Fibroblast of upper back skin (primary cell): Measurements from ENCODE around the gene LINS1.
A peak's percentile ranks its signal among the peaks of the same experiment; 100 is the strongest.
"Not testable (repeated sequence)": the region's sequence is repeated elsewhere in the genome, so short reads cannot be mapped to it uniquely, and the experiment has no call there.

Source experiments
- DNase-seq: peaks from one replicate; pipeline ENCODE4 v3.0.0-alpha.2; 2013

The LINS1 gene

DNA sequence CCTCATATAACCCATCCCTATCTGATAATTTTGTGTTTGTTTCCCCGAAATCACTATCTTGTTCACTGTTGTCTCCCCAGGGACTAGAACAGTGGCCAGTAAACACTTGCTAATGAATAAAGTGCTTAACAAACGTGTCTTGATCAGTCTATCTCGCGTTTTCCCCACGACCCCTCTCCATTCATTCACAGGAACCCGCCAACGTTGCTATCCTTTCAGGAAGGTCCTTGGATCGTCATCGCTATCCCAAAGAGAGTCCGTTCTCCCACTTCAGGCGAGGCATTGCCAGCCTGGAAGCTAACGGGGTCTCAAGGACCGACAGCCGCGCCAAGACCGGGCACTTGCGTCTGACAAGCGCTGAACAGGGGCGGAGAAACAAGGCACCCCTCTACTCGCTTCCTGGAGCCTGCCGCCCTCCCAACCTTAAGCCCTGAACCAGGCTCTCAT is 344 bp downstream of the LINS1 start:
- no peak for DNase-seq

DNA sequence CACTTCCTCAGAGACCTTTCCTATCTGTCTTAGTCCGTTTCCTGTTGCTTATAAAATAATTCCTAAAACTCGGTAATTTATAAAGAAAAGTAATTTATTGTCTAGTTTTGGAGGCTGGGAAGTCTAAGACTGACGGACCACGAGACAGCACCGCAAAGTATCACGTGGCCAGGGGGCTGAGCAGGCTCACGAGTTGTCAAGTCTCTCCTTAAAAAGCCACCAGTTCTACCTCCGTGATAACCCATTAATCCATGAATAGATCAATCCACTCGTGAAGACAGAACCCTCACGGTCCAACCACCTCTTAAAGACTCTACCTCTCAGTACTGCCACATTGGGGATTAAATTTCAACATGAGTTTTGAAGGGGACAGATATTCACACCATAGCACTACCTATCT is 821 bp downstream of the LINS1 start:
- DNase-seq, result no peak

DNA sequence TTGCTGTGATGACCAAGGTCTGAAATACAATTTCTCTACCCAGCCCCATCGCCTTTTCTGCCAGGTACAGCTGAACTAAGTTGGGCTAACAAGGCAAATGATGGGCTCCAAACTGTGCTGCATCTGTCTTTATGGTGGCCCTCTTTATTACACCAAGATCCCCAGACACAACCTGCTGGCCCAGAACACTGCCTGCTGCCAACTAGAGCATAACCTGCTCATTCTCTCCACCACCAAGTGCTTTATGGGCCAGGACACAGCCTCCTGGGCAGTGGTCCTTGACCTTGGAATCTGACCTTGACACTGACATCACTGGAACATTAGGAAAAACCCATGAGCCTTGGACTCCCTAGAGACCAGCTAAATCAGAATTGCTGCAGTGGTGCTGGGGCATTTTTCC is 3.3 kb downstream of the LINS1 start:
- DNase-seq, result no peak

DNA sequence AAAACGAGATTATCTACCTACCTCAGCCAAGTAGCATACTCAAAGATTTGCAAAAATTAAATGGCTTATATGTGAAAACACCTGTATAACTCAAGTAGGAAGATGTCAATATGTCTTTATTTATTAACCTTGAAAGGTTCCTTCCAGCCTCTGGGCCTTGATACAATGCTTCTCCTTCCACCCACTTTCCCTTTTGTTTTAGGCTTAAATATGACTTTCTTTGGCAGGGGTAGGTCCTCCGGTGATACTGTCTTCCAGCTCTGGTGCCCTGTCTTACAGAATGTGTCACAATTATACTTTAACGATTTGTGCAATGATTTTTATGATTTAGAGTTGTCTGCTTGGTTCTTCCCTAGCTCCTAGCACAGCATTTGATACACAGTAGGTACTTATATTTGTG is 4.1 kb downstream of the LINS1 start:
- no peak for DNase-seq

DNA sequence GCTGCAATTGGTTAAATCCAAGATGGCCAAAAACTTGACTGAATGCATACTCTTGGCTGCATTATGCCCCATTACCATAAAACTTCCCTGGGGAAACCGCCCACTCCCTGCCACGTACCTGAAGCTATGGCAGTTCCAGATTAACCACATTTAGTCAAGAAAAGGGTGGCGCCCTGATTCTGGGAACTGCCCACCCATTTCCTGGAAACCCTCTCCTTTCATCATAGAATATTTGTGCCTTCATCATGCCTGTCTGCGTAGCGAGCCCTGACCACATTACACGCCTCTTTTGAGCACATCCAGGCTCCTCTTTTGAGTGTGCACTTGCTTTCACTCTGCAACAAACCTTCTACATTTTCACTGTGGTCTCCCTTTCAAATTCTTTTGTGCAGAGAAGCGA is 5.2 kb downstream of the LINS1 start:
- DNase-seq, result no peak

DNA sequence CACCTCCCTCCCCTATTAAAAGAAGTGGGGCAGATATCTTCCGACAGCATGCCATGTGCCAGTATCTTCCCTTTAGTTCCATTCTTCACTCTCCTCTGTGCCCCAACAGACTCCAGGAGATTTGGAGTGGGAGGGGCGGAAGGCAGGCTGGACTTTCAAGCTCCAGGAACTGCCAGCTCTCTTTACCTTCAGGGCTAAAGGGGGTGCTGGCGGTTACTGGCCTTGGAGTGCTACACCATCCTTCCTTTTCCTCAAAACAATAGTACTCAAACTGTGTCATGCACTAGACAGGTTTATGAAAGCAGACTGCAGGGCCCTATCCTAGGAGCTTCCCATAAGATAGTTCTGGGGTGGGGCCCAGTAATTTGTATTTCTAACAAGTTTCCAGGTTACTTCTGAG is 6.0 kb downstream of the LINS1 start:
- DNase-seq, result no peak

DNA sequence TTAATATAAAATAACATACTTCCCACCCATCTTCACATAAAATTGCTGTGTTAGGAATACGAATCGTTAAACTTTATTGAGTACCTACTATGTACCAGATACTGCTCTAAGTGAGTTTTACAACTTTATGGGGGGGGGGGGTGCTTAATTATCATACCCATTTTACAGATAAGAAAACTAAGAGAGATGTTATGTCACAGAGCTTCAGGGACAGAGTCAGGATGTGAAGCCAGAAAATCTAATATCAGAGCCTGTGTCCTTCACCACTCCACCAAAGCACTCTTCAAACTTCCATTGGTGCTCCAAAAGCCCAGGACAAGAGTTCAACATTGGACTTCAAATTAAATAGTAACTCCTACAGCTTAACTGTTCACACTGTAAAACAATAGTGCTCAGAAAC is 8.6 kb downstream of the LINS1 start:
- DNase-seq, result no peak

DNA sequence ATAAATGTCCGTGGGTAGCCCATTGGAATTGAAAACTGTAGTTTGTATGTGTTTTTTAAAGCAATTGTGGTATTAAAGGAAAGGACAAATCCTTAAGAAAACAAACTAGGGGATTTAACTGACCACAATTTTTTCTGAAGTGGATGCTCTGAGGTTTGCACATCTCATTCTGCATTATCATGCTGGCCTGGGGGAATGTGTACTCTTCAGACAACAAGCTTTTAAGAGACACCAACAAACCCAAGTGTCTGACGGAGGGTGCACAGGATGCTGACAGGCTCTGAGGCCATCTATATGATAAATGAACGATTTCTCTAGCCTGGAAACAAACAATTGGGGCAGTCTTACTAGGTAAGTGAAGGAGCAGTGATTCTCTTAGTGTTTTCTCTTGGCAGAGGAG is 9.1 kb downstream of the LINS1 start:
- DNase-seq, result no peak

DNA sequence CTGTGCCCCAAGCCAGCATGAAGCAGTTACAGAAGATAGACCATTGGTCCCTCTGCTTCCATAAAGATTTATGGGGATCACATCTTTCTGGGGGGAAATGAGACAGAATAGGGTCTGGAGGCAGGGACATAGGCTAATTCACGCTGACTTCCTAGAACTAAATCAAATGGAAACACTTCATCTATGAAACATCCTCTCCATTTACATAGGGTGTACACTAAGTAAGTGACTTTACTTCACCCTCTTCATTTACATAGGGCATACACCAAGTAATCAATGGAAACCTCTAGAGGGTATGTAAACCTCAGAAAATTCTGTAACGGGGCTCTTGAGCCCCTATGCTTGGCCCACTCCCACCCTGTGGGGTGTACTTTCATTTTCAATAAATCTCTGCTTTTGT is 10.1 kb downstream of the LINS1 start:
- DNase-seq, result no peak

DNA sequence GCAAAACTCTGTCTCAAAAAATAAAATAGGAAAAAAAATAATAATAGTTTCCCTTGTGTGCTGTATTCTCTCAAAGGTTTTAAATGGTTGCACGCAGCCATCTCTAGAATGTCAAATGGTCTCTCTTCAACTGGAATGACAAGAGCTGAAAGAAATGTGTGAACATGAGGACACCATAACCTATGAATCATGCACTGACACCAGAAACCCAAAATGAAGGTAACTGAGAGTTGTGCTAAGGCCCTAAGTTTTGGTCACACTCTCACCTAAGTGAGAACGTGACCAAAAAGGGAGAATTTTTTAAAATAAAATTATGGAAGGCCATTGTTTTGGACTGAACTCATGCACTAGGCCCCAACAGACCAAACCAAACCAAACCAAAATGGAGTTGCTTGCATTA is 10.8 kb downstream of the LINS1 start:
- DNase-seq, result not testable (repeated sequence)

DNA sequence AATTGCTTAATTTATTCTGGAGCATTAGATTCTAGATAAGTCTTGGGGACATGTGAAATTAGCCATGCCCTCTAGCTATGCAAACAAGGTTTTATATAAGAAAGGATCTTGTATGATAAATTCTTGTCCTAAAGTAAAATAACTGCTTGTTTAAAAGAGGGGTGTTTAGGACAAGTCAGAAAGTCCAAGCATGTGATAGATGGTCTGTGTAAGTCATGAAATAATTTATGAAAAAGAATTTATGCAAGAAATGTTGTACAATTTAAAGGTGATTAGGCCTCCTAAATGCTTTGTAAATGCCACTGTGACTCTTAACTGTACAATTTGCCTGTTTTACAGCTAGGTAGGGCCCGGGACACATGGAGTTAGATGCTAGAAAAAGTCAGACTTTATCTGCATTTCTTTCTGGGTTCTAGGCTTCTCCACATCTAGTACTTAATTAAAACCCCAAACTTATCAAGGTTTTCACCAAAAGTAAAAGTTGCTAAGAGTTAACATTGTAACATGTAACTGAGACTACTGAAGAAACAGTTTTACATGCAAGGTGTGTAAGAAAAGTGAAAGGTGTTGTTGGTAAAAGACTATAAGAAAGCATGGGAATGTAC is 13.2 kb downstream of the LINS1 start:
- no peak for DNase-seq

DNA sequence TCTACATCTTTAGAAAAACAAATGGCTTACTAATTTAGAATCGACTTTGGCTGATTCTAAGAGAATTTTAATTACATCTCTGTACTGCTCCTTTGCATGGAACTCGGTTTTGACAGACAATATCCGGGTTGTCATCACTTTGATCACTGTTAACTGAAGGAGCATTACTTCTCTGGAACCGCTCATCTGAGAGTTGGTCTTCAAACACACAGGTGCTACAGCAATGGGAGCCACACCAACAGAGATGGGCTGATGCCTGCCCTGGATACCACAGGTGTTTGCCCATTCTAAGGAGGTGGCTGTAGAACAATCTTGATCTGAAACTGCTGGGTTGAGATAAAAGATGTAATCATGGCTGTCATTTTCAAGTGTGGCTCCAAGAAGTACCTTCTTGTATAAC is 21.6 kb downstream of the LINS1 start:
- DNase-seq, result no peak

DNA sequence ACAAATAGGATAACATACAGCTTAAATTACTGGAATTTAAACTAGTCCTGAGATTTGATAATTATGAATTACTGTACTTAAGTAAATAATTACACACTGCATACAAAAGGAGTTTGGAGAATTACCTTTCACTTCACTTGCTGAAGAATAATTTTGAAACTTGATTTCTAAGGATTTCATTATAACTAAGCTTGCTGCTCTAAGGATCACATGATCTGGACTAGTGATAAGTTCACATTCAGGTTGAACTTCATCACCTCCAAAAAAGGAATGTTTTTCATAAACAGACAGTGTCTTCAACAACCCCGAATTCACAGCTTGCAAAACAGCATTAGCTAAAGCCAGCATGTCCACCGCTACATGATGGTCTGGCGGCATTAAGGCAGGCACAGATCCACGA is 28.5 kb downstream of the LINS1 start:
- DNase-seq, result no peak

DNA sequence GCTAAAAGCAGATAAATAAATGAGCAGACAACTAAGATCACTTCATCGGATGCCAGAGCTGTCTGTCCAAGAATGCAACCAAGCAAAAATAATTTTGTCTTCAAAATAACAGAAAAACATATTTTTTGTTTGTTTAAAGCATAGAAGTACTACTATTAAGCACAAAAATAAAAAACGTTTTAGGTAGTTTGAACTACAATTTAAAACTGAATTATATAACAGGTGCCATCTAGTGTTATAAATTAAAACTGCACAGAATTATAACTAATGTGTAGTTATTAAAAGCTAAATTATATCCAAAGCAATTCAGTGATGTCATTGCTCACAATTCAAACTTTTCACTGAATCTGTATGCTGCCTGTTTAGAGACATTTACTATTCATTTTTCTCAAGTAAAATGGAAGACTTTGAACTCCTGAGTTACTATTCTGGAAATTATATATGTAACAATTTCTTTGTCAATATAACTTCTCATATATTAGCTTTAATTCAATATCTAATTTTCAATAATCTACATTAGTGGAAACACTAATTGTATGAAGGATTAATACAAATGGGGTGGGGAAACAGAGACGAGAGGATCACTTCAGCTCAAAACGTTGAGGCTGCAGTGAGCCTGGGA is 29.5 kb downstream of the LINS1 start:
- peak; percentile 8 for DNase-seq

DNA sequence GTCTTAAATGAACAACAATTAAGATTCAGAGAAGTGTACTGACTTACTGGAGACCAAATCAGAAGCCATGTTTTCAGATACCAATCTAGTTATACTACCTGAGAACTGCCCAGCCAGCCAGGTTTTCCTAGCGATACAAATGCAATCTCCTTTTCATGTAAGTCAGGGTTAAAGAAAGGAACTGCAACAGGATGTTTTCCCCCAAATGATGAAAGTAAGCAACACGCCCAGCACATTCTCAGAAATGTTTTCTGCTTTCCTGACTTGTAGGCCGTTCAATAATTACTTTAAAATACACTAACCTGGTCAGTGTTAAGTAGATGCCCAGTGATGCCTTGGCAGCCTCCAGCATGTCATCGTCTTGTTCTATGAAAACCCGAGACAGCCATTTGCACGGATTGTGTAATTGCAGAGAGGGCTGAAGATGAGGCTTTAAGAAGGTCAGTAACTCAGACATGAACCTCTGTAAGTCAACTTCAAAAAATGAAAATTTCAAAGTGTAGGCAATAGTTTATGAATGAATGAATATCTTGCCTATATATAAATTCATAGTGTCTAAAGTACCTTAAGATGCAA is 30.3 kb downstream of the LINS1 start:
- no peak for DNase-seq

DNA sequence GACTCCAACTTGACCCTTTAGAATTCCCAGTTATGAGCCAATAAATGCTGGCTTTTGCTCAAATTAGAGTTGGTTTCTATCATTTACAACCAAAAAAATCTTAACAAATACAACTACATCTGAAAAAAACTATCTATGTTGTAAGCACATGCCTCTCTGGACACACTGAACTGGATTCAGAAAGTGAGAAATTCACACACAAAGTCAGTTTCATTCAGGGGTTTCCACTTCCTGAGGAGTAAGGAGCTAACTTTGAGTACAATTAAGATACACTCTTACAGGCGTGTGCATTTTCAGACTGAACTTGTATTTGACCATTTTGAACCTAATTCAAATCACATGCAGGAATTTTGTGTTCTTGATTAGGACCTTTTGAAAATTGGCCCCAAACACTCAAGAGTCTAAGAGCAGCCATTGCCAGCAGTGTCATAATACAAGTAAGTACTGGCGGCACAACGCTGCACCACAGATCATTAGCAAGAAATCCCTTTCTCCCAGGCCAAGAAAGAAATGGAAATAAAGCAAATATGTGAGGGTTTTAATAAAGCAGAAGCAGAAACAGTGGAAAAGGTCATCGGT is 31.2 kb downstream of the LINS1 start:
- DNase-seq, result no peak

DNA sequence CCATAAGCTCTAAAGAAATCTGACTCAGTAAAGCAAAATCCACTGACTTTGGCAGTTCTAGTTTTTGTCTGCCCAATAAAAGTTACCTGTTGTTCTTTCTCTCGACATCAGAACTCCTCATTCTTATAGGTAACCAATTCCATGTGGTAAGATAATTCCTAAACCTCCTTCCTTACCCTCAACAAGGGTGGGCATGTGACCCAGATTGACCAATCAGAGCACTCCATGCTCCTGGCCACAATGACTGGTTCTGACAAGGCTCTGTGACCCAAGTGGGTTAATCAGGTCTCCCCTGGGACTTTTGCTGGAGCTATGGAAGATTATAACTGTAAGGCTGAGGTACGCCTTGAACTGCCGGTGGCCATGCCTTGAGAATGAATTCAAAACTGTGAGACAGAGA is 31.7 kb downstream of the LINS1 start:
- no peak for DNase-seq

DNA sequence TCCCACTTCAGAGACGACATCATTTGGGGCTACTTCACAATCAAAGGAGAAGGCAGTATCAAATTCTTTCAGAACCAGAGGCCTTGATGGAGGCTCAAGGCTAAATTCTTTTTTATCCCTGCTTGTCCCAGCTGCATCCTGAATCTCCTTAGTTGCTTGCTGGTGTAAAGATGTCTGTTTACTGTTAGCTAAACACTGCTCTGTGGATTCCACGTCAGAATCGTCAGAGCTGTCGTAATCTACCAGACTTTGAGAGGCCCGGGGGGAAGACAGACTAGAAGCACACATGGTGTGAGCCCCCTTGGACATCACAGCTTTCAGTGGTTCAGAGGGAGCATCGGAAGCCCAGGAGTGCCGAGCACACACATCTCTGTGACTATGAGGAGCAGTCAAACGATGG is 32.6 kb downstream of the LINS1 start:
- no peak for DNase-seq

DNA sequence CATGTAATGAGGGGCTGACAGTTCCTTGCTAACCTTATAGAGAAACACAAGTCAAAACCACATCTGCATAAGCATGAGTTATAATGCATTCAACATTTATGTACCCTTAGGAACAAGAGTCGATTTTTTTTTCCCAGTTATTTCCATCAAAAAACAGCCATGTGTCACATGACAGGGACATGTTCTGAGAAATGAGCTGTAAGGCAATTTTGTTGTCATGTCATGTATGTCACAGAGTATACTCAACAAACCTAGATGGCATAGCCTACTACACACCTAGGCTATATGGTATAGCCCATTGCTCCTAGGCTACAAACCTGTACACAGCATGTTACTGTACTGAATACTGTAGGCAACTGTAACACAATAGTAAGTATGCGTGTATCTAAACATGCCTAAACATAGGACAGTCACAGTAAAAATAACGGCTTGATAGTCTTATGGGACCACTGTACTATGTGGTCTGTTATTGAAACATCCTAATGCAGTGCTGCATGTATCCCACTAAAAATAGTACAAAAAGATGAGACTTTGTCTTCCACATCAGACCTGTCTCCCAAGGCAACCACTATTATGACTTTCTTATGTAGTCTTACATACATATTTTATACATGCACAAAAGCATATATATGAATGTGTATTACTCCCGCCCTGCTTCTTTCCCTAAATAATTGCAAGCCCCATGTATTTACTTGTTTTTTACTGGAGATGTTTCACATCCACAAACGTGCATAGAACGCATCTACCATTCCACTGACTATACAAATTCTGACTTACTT is 34.9 kb downstream of the LINS1 start:
- DNase-seq, result no peak

DNA sequence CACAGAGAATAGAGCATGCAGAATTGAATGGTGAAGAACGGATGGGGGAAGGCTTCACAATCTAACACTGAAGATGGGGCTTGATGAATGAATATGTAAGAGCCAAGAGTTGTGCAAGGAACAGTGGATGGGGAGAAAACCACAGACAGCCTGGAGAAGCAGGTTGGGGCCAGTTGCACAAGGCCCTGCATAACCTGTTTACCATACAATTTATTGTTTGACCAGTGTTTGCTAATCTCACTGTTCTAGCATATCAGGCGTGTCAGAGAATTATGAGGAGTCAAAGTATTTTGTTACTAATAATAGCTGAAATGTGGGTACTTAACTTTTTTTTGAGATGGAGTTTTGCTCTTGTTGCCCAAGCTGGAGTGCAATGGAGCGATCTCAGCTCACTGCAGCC is 36.4 kb downstream of the LINS1 start:
- no peak for DNase-seq

DNA sequence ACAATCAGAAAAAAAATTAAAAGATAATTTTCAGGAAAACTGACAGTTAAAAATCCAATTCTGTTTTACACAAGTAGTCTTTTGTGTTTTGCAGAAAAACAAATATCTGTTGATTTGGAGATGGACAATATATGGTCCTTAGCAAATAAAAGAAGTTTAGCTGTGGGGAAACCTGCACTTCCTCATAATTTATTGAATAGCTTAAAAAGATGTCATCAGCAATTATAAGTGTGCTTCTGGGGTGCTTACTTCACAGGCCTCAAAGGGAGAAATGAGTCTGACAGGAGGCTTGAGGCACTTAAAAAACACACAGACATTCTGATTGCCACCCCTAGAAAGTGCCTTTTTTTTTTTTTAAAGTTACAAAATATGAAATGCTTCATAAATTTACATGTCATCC is 41.7 kb downstream of the LINS1 start:
- DNase-seq, result no peak

DNA sequence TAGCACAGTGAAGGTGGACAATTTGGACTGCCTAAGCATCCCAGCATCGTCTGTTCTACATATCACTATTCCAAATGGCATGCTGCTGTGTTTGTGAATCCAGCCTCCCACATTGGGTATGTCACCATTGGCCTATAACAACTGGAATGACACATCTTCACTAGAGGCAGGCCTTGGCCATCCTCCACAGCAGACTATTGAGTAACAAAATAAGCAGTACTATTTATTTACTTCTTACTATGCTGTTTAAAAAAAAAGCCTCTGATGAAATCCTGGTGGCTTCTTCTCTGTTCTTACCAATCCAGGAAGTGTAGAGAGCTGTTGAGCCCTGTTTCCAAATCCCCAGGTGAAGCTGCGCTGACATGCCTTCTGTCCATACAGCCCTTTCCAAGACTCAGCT is 42.7 kb downstream of the LINS1 start:
- DNase-seq, result no peak

DNA sequence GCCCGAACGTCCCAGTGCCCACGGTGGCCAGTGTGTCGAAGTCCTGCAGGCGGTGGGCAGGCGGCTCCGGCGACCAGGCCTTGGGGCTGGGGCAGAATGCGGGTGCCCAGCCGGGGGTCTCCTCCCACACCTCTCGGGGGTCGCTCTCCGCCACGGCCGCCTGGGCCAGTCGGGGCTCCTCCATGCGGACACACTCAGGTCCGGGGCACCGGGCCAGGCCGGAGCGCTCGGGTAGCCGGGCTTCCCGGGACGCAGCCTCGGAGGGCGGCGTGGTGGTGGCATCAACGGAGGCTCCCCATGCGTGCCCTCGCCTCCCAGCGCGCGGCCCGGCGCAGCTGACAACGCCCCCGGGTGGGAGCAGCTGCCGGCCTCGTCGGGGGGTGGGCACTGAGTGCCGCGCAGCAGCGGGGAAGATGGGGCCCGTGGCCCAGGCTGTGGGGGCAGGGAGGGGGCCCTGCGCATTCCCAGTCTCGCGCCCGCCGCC is 43.2 kb downstream of the LINS1 start:
- no peak for DNase-seq

DNA sequence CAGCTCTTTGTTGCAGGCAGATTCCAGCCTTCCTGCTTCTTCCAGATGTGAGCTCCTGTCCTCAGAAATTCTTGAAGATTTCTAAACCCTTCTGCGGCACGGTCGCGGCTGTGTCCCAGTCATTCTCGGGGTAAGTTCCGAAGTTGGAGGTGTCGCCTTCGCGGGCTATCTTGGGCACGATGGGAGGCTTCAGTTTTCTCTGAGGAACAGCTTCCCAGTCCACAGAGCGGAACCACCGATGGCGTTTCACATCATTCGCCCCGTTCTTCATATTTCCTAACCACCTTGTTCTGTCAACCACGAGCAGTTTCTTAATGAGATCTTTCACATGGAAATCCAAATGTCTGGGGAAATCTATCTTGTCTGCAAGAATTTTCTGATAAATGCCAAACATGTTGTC is 48.5 kb downstream of the LINS1 start:
- DNase-seq, result no peak
